PC-3 (cell line): Measurements from ENCODE around the gene MYLK. TPM values are rescaled to one million over a fixed set of nuclear protein-coding genes. Genes with fewer than 3 reads are reported as not detected.

ENCODE experiments used
- ATAC-seq: fragments of 200-7000 bp; cut with Tn5 transposase; 2 replicates; pipeline ENCODE4 v1.9.1; 2020; ENCODE audit warnings: mild to moderate bottlenecking, moderate library complexity
- BruUV-seq: library from RNA; stranded (reverse); fragments of 400-500 nt; replicated peaks from 2 replicates; lab custom pipeline; 2021; lab: Mats Ljungman, UMichigan
- CTCF ChIA-PET: fragments of 300-600 bp; sonication (Branson Sonifier 250); formaldehyde crosslinking; loops from one replicate; lab custom pipeline; 2022; ENCODE audit warnings: antibody characterized with exemption; lab: Charles Lee
- POLR2A ChIA-PET: fragments of 300-600 bp; sonication (Branson Sonifier 250); formaldehyde crosslinking; loops from one replicate; lab custom pipeline; 2022; ENCODE audit warnings: antibody characterized with exemption; ENCODE audit not compliant: unreplicated experiment; lab: Charles Lee
- DNase-seq: peaks from one replicate; pipeline ENCODE4 v3.0.0-alpha.2; 2015
- H2AFZ ChIP-seq: fragments of 300-600 bp; sonication (generic); 2 replicates; pipeline ENCODE4 v1.6.0; 2016; ENCODE audit warnings: antibody characterized with exemption, low read length
- H3F3A ChIP-seq: fragments of 300-600 bp; sonication (generic); one replicate; pipeline ENCODE4 v1.6.0; 2017; ENCODE audit warnings: antibody characterized with exemption, low read length, control low read depth, mild to moderate bottlenecking; ENCODE audit not compliant: unreplicated experiment
- H3K27ac ChIP-seq: fragments of 300-600 bp; sonication (generic); 2 replicates; pipeline ENCODE4 v1.5.1; 2016; ENCODE audit warnings: mild to moderate bottlenecking, low read length
- H3K27me3 ChIP-seq: fragments of 300-600 bp; sonication (generic); 2 replicates; pipeline ENCODE4 v1.6.1; 2016; ENCODE audit warnings: low read length, mixed read lengths
- H3K36me3 ChIP-seq: fragments of 300-600 bp; sonication (generic); 2 replicates; pipeline ENCODE4 v1.6.1; 2016; ENCODE audit warnings: low read depth, mixed run types, low read length, mixed read lengths
- H3K4me1 ChIP-seq: fragments of 300-600 bp; sonication (generic); 2 replicates; pipeline ENCODE4 v1.5.1; 2016; ENCODE audit warnings: low read length; ENCODE audit not compliant: insufficient read depth
- H3K4me2 ChIP-seq: fragments of 300-600 bp; sonication (generic); 2 replicates; pipeline ENCODE4 v1.6.0; 2016; ENCODE audit warnings: low read length
- H3K4me3 ChIP-seq: fragments of 300-600 bp; sonication (generic); 2 replicates; pipeline ENCODE4 v1.5.1; 2016; ENCODE audit warnings: mild to moderate bottlenecking, low read length, mixed read lengths
- H3K79me2 ChIP-seq: fragments of 300-600 bp; sonication (generic); 2 replicates; pipeline ENCODE4 v1.6.1; 2017; ENCODE audit warnings: low read length, mixed read lengths
- H3K9ac ChIP-seq: fragments of 300-600 bp; sonication (generic); 2 replicates; pipeline ENCODE4 v1.6.0; 2016; ENCODE audit warnings: mild to moderate bottlenecking, low read length
- H3K9me2 ChIP-seq: fragments of 300-600 bp; sonication (generic); replicated peaks from 2 replicates; pipeline ENCODE4 v1.6.1; 2016; ENCODE audit warnings: mixed run types, low read length, mixed read lengths
- H3K9me3 ChIP-seq: fragments of 300-600 bp; sonication (generic); 2 replicates; pipeline ENCODE4 v1.6.1; 2016; ENCODE audit warnings: low read length, mixed read lengths
- H4K20me1 ChIP-seq: fragments of 300-600 bp; sonication (generic); 2 replicates; pipeline ENCODE4 v1.6.1; 2016; ENCODE audit warnings: low read length, mixed read lengths
- CTCF ChIP-seq: fragments of 300-600 bp; sonication (generic); conservative IDR thresholded peaks from 2 replicates; pipeline ENCODE4 v1.5.1; 2017; ENCODE audit warnings: antibody characterized with exemption, low read depth, mild to moderate bottlenecking, low read length
- EZH2phosphoT487 ChIP-seq: fragments of 300-600 bp; sonication (generic); IDR thresholded peaks from 2 replicates; pipeline ENCODE4 v1.6.1; 2018; ENCODE audit warnings: mild to moderate bottlenecking, antibody characterized with exemption, low read length, borderline replicate concordance
- intact Hi-C: fragments of 100-400 bp; cut with micrococcal nuclease; formaldehyde crosslinking; loops from 2 replicates; pipeline ENCODE4 v1.9.0; 2023
- total RNA-seq: library from RNA; depleted of rRNA; stranded (reverse); fragments of >200 nt; gene quantifications from 2 replicates; pipeline ENCODE4 v1.2.3, GENCODE V29; 2014

The MYLK gene
- total RNA-seq, 1 experiment from 2014 or later: 6.9 TPM

- H3K36me3 ChIP-seq: no peaks in the 10 kb centered on the region
- H3K9ac ChIP-seq: no peak overlapping the region
- H3K27me3 ChIP-seq: no peaks in the 10 kb centered on the region
- TF ChIP-seq EZH2phosphoT487 (no peak), CTCF (no peak)
- ChIA-PET CTCF (no interaction called here), POLR2A (no interaction called here)
- H4K20me1 ChIP-seq: no peaks in the 10 kb centered on the region
- no TSS peak for BruUV-seq
- no peaks in the 10 kb centered on the region for H3K9me2 ChIP-seq
- no peak for ATAC-seq
- H3K9me3 ChIP-seq: no peaks in the 10 kb centered on the region
- H3K4me3 ChIP-seq: no peak overlapping the region
- intact Hi-C loops: no loop called here
- H2AFZ ChIP-seq: no peak overlapping the region
- no peaks in the 10 kb centered on the region for H3K4me1 ChIP-seq
- H3K27ac ChIP-seq: no peak overlapping the region
- no peaks in the 10 kb centered on the region for H3K79me2 ChIP-seq
- no peaks in the 10 kb centered on the region for H3F3A ChIP-seq
- DNase-seq: no peak
- H3K4me2 ChIP-seq: no peak overlapping the region
Observed at GRCh38 chr3:123864706-123865105, 19.4 kb downstream of the MYLK start.

- ATAC-seq: no peak
- no peaks in the 10 kb centered on the region for H3K79me2 ChIP-seq
Observed at GRCh38 chr3:123862152-123862551, 22.0 kb downstream of the MYLK start.

More at GRCh38 chr3:123862152-123862551, 22.0 kb downstream of the MYLK start:
- H3K36me3 ChIP-seq: no peaks in the 10 kb centered on the region
- H3K4me1 ChIP-seq: no peaks in the 10 kb centered on the region
- H3K9ac ChIP-seq: no peak overlapping the region
- no peaks in the 10 kb centered on the region for H3K27me3 ChIP-seq
- BruUV-seq: no TSS peak
- ChIA-PET CTCF (no interaction called here), POLR2A (no interaction called here)
- intact Hi-C loops: no loop called here
- H3F3A ChIP-seq: no peaks in the 10 kb centered on the region
- no peak overlapping the region for H3K27ac ChIP-seq
- H3K4me3 ChIP-seq: no peak overlapping the region
- H3K9me3 ChIP-seq: no peaks in the 10 kb centered on the region
- no peaks in the 10 kb centered on the region for H3K9me2 ChIP-seq
- no peak overlapping the region for H3K4me2 ChIP-seq
- TF ChIP-seq CTCF: no peak
- no peak for DNase-seq
- H2AFZ ChIP-seq: no peak overlapping the region
- no peaks in the 10 kb centered on the region for H4K20me1 ChIP-seq
